Measurements from ENCODE around the gene SORCS2.

The SORCS2 gene

DNA sequence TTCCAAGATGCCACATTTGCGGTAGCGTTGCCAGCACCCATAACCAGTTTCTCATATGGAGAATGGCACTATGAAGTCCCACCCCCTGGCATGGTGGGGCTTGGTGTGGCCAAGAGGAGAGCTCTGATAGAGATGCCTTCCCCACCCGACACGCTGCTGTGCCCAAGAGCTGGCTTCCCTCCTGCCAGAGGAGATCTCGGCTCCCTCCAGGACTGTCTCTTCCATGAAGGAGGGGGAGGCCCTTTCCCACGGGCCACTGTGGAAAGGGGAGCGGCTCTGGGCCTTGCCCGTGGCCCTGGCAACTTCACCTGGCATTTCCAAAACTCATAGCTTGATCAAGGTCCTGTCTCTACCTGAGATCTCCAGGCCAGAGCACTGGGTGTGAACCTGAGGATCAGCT, 459.7 kb downstream of the SORCS2 start:
- DNase-seq (ENCODE audit: low read depth in 2 of 2): no peak

GRCh38 chr4:7652451-7652881, 460.1 kb downstream of the SORCS2 start:
- DNase-seq (ENCODE audit: low read depth in 2 of 2): no peak

DNA sequence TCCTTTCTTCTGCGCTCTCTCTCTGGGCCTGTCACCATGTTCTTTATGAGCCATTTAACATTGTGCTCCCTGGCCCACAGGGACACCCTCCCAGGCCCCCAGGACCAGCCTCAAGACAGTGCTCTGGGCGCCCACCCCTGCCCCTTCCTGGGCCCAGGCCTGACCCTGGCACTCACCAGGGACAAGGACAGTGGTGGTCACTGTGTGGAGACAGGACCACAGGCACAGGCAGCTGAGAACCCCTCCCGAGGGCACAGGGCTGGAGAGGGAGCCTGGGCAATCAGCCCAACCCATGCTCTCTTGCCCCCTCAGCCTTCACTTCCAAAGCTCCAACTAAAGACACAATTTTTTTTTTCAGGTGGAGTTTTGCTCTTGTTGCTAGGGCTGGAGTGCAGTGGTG, 460.6 kb downstream of the SORCS2 start:
- no peak for DNase-seq (ENCODE audit: low read depth in 2 of 2)

- DNase-seq (ENCODE audit: low read depth in 2 of 2): no peak
Measured at GRCh38 chr4:7653510-7654369, 461.4 kb downstream of the SORCS2 start.

DNA sequence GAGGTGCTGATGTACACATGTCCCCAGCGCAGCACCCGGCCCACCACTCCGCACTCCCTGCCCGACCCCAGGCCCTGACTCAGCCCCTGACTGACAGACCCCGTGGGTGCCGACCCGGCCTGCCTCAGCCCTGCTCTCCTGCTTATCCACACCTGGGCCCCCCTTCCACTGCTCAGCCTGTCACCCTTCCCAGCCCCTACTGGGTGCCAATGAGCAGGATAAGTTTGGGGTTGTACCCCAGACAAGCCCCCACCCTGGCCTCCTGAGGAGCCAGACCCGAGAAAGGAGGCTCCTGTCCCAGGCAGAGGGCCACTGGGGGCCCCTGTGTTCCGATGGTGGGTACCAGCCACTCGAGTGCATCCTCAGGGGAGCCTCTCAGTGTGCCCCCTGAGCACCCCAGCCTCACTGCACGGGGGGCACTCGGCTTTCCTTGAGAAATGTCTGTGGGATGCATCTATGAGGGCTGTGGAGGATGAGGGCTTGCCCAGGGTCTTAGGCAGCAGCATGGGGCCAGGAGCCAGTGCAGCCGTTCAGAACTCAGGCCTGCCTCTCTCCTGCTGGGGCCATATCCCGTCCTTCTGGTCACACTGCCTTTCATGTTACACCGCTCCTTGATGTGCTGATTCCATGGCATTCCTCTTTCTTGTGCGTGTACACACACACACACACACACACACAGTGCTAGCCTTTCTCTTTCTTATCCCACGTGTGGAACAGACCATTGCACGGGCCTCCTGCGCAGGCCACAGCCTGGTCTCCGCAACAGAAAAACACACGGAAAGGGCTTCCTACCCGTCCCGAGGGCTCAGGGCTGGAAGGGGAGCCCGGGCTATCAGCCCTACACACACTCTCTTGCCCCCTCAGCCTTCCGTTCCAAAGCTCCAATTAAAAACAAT, 462.5 kb downstream of the SORCS2 start:
- no peak for DNase-seq (ENCODE audit: low read depth in 2 of 2)

DNA sequence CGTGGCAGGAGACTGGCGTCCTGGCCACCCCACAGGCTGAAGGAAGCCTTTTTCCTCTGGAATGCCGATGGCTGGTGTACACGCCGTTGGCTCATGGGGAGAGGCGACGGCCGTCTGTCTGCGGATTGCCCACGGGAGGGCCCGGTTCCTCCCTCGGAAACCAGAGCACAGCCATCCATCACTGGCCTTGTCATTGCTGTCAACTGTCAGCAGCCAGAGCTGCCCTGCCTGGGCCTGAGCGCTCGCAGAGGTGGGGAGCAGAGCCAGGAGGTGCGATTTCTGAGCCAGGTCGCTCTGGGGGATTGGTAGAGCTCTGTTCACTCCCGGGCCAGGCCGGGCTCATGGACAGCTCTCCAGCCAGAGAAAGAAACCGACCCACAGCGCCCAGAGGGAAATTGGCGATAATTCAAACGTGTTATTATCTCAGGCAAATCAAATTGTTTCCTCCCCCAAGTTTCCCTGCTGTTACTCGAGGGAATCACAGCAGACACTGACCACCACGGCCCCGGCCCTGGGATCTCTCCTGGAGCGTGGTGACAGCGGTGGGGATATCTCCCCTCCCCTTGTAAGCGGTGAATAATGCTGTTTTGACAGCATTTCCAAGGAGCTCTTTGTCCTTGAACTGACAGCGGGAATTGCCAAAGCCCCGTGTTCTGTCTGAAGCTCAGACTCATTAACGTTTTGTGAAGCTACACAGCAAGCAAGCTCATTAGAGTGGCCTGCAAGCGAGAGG, 463.3 kb downstream of the SORCS2 start:
- DNase-seq (ENCODE audit: low read depth in 2 of 2): no peak

DNA sequence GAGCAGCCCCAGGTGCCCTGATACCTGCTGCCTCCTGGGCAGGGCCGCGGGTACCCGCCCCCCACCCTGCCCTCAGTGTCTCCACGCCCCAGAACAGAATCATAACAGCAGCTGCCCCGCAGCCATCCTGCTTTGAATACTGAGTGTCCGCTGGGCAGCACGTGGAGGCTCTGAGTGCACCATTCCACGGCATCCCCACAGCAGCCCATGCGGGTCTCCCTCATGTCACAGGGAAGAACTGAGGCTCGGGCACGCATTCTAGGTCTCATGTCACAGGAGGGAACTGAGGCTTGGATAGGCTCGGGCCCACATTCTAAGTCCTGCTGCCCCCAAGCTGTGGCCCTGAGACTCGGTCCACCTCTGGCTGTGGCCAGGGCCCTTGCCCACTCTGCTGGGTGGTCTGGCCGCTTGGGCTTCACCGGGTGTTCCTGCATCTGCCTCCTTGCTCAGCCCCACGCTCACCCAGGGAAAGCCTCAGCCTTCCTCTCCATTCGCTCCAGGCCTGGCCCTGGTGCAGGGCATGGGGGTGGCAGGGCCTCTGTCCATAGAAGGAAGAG, 464.0 kb downstream of the SORCS2 start:
- no peak for DNase-seq (ENCODE audit: low read depth in 2 of 2)

DNA sequence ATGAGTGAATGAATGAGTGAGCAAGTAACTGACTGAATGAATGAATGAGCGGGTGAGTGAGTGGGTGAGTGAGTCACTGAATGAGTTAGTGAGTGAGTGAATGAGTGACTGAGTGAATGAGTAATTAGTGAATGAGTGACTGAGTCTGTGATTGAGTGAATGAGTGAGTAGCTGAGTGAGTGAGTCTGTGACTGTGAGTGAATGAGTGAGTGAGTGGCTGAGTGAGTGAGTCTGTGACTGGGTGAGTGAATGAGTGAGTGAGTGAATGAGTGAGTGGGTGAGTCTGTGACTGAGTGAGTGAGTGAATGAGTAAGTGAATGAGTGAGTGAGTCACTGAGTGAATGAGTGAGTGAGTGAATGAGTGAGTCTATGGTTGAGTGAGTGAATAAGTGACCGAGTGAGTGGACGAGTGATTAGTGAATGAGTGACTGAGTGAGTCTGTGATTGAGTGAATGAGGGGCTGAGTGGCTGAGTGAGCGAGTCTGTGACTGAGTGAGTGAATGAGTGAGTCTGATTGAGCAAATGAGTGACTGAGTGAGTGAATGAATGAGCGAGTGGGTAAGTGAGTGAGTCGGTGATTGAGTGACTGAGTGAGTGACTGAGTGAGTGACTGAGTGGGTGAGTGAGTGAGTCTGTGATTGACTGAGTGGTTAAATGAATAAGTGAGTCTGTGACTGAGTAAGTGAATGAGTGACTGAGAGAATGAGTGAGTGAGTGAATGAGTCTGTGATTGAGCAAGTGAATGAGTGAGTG, 465.4 kb downstream of the SORCS2 start:
- DNase-seq (ENCODE audit: low read depth in 2 of 2): no peak

DNA sequence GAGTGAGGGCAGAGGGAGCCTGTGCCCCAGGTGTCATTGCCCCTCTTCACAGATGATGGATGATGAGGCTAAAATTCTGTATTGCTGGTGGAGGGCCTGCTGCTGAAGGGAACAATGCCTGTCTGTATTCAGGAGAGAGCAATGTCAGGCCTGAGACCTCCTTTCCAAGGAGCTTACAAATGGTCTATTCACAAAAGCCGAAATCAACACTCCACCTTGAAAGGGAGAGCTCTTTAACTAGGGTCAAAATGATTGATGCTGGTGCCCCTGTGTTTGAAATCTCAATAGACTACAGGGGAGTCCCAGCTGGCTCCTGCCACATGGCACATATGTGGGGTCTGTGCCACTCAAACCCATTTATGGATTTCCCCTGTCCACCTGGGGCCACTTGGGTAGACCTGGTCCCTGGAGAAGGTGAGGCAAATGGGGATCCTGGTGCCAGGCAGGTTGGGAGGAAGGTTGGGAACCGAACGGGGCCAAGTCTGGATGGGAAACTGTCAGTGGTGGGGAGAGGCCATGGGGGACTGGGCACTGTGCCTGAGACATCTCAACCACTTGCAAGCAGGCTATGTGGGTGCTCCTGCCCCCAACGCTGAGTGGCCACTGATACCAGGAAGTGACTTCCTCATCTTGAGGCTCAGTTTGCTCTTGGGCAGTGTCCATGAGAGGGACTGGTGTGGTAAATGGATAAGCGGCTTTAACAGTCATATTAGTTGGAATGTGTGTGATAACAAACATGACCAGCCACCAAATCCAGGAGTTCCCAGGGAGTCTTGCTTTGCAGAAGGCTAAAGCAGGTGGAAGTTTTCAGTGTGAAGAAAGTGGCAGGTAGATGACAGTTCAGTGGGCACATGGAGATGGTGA, 466.2 kb downstream of the SORCS2 start:
- no peak for DNase-seq (ENCODE audit: low read depth in 2 of 2)

- no peak for DNase-seq (ENCODE audit: low read depth in 2 of 2)
Measured at GRCh38 chr4:7659429-7660175, 467.3 kb downstream of the SORCS2 start.

GRCh38 chr4:7660176-7661039, 468.1 kb downstream of the SORCS2 start:
- no peak for DNase-seq (ENCODE audit: low read depth in 2 of 2)

DNA sequence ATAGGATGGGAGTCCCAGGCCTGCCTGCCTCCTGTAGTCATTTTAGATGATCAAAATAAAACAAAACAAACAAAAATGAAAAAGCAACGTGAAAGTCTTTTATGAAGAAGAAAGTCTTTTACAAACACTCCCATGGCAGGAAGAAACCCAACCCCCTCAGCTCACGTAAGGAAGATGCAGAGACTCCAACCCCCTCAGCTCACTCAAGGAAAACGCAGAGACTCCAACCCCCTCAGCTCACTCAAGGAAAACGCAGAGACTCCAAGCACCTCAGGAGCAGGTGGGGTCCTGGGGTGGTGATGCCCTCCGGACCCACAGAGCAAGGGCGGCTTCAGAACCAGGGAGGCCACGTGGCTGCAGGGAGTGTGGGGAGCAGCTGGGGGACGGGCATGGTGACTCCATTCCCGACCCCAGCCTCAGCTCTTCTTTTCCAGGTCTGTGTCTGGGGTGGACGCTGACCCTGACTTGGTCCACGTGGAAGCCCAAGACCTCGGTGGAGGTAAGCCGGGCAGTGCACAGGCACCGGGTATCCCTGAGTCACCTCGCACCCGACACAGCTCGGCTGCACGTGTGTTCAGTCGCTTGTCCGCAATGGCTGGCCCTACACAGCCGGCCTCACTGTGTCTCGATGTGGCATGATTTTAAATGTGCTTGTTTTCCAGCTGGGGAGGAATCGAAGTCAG, 468.9 kb downstream of the SORCS2 start:
- DNase-seq (ENCODE audit: low read depth in 2 of 2): no peak

DNA sequence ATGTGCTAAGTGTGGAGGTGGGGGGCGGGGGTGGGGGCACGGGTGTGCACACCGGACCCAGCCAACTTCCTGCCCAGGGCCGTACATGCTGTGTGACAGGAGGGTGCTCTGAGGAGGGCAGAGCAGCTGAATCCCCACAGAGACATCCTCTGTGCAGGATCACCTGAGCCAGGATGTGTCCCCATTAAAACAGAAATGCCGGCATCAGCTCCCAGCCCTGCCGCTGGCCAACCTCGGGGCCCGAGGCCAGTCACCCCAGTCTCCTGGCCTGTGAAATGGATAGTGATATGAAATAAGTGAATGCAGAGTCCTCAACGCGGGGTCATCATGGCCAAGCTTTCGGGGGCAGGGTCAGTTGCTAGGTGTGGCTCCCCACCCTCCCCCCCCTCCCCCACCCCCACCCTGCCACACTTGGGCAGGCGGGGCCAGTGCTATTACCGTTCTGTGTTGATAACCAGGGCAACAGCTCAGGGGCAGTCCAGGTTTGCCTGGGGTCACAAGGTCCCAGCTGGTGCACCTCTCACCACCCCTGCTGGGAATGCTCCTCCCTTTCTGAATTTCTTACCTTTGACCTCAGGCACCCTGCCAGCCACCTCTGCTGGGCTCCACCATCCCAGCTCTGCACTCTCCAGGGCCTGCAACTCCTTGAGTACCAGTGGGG, 469.6 kb downstream of the SORCS2 start:
- no peak for DNase-seq (ENCODE audit: low read depth in 2 of 2)

- DNase-seq (ENCODE audit: low read depth in 2 of 2): no peak
Measured at GRCh38 chr4:7662507-7662846, 470.1 kb downstream of the SORCS2 start.

GRCh38 chr4:7663075-7663541, 470.8 kb downstream of the SORCS2 start:
- no peak for DNase-seq (ENCODE audit: low read depth in 2 of 2)

- DNase-seq (ENCODE audit: low read depth in 2 of 2): no peak
Measured at GRCh38 chr4:7664106-7664505, 471.8 kb downstream of the SORCS2 start.

GRCh38 chr4:7665321-7665720, 473.0 kb downstream of the SORCS2 start:
- DNase-seq (ENCODE audit: low read depth in 2 of 2): no peak
